OCI-LY1 (cell line): ENCODE data around the gene RINT1.

Source experiments
- CTCF ChIP-seq: fragments of 200-600 bp; sonication (generic), shearing (Covaris generic); IDR thresholded peaks from 2 replicates; pipeline ENCODE4 v1.5.1; 2017; ENCODE audit warnings: mild to moderate bottlenecking, antibody characterized with exemption, low read length, moderate library complexity, mixed read lengths
- EZH2 ChIP-seq: fragments of 200-600 bp; sonication (generic), shearing (Covaris generic); IDR thresholded peaks from 2 replicates; pipeline ENCODE4 v1.8.0; 2017; ENCODE audit warnings: borderline replicate concordance, mixed run types, mild to moderate bottlenecking, antibody characterized with exemption, low read length, moderate library complexity, mixed read lengths

- TF ChIP-seq CTCF (no peak), EZH2 (no peak)
These were observed 49.2 kb downstream of the RINT1 start, which contains the start of gene EFCAB10 for GRCh38 chr7:105581066-105581811.
